NCI-H460 (cell line): ENCODE results near the gene UGT1A1. TPM values are rescaled to one million over a fixed set of nuclear protein-coding genes. Genes with fewer than 3 reads are reported as not detected.

Experiments used
- DNase-seq: peaks from one replicate; pipeline ENCODE4 v3.0.0-alpha.2; 2016; ENCODE audit warnings: low read depth; ENCODE audit errors: extremely low read depth
- total RNA-seq: library from RNA; depleted of rRNA; stranded (reverse); fragments of >200 nt; shearing (Covaris generic); gene quantifications from 2 replicates; pipeline ENCODE4 v1.2.3, GENCODE V29; 2014

UGT1A1 gene
- total RNA-seq, 1 experiment from 2014 or later: not detected

DNA sequence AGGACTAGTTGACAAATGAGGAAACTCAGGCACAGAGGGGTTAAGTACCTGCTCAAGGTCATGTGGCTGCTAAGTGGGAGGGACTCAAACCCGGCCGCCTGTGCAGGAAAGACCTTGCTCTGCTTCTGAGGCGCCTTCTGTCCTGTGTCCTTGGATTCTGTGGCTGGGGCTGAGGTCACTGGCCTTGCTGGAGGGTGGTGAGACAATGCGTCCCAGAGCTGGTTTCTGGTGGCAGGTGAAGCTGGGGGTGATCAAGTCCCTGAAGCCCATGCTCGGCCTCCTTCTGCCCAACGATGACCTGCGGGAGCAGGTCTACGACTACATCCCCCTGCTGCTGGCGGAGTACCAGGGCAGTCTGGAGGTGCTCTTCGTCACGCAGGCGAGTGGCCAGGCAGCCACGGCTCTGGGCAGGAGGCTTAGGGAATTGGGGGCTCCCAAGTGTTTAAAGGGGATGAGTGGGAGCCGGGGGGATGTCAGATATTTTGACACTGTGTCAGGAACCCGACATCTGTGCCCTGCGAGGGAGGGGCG is 34.1 kb downstream of the UGT1A1 start:
- DNase-seq: no peak

GRCh38 chr2:233795735-233796171 is 35.7 kb downstream of the UGT1A1 start:
- no peak for DNase-seq

GRCh38 chr2:233796254-233796653 is 36.2 kb downstream of the UGT1A1 start:
- DNase-seq: no peak

DNA sequence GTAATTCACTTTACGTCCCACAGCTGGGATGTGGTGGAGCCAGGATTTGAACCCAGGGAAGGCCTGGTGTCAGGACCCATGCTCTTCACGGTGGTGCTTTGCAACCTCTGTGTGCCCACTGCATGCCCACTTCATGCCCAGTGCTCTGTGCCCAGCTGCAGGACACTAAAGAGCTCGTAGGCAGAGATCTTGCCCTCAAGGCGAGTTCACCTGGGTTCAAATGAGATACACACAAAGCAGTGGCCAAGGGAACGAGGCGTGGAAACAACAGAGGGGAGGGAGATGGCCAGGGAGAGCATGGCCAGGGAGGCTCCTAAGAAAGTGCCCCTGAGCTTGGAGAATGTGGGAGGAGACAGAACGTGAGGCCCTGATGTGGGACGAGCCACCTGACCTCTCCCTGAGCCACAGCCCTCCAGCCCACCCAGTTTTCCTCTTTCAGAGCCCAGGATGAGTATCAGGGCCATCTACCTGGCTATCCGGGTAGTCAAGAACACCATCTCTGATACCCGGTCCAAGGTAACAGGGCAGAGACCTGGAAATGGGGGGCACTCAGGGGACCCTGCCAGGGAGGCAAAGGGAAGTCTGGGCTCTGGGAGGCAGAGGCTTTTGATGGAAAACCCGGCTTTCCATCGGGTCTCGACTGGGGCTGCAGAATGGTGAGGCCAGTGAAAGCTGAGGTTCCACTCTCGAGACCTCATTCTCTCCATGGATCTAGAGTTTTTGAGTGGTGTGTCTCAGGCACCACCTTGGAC is 38.4 kb downstream of the UGT1A1 start:
- no peak for DNase-seq

DNA sequence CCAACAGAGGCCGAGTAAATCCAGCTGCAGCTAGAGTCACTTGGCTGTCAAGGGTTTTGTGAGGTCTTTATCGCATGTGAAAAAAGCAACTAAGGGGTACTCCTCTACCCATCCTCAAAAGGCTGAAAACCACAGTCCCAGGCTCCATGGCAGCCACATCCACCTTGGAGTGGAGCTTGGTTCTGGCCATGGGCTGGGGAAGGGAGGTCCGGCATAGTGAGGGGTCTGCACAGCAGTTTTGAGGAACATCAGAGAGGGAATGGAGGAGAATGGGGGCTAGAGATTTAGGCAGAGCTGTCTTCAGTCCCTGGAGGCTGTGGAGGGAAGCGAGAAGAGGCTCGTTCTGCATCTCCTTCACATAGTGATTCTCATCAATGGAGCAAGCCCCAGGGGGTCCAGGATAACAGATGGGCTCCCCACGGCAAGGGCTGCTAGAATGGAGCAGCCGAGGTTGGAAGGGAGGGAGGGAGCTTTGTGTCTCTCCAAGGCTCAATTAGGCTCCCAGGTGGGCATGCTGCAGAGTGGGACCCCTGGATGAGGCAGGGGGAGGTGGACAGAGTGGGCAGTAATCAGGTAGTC is 39.1 kb downstream of the UGT1A1 start:
- no peak for DNase-seq

DNA sequence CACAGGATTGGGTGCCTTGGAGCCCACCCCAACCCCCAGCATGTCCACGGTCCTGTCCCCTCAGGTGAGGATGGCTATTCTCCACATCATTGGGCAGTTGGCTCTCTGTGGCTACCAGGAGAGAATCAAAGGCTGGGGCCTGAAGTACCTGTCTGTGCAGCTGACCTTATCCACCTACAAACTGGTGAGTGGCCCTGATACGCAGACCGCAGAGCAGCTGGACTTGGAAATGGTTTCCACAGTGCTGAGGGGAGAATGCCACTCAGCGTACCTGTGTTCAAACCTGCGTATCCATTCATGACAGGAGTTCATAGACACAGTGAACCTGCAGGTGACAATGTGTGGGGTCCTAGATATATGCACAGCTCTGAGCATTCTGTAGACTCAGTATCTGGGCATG is 39.6 kb downstream of the UGT1A1 start:
- no peak for DNase-seq

- no peak for DNase-seq
Observed at GRCh38 chr2:233800208-233800607, 40.1 kb downstream of the UGT1A1 start.

DNA sequence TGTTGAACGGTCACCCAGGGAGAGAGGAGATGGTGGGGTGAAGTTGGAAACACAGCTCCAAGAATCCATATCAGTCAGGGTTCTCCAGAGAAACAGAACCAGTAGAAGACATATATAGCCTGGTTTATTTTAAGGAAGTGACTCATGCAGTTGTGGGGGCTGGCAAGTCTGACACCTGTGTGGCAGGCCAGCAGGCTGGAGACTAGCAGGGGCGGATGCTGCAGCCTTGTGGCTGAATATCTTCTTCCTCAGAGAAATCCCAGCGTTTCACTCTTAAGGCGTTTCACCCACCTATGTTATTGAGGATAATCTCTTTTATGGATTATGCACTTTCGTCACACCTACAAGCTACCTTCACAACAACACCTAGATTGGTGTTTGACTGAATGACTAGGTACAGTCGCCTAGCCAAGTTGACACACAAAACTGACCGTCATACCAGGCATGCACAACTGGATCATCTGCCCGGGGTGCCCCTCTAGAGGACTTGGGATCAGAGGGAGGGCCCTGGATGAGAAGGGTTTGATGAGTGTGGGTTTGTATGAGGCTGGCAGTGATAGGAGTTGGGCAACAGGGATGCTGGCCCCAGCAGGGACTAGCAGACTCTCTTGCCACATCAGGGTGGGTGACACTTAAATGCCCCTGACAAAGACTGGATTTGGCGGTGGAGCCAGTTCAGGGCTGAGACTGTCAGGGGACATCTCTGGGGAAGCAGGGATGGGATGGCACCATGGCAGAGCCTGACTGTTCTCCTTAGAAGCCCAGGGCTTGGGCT is 41.5 kb downstream of the UGT1A1 start:
- no peak for DNase-seq

- DNase-seq: no peak
Observed at GRCh38 chr2:233802132-233802815, 42.2 kb downstream of the UGT1A1 start.

GRCh38 chr2:233803292-233803911 is 43.3 kb downstream of the UGT1A1 start:
- DNase-seq: no peak

GRCh38 chr2:233803994-233804393 is 43.9 kb downstream of the UGT1A1 start:
- DNase-seq: no peak

DNA sequence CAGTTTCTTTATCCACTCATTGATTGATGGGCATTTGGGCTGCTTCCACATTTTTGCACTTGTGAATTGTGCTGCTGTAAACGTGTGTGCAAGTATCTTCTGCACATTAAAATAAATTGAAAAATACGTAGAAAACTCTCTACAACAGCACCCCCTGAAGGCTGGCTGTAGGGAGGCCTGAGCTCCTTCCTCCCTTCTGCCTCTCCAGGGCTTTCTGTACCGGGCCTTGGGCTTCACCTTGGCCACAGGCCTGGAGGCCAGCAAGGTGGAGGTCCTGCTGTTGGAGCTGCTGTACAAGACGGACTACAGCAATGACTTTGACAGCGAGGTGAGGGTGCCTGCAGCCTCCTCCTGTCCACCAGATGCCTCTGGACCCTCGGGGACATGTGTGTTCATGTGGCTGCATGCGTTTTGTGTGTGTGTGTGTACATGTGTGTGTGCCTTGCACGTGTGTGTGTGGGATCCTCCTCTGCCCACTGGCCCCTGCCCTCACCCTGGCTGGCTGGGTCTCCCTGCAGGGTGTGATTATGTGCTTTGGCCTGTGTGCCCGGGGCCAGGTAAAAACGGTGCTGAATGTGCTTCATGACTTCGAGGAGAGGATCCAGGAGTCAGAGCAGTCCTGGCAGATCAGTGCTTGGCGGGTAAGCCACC is 47.3 kb downstream of the UGT1A1 start:
- no peak for DNase-seq

DNA sequence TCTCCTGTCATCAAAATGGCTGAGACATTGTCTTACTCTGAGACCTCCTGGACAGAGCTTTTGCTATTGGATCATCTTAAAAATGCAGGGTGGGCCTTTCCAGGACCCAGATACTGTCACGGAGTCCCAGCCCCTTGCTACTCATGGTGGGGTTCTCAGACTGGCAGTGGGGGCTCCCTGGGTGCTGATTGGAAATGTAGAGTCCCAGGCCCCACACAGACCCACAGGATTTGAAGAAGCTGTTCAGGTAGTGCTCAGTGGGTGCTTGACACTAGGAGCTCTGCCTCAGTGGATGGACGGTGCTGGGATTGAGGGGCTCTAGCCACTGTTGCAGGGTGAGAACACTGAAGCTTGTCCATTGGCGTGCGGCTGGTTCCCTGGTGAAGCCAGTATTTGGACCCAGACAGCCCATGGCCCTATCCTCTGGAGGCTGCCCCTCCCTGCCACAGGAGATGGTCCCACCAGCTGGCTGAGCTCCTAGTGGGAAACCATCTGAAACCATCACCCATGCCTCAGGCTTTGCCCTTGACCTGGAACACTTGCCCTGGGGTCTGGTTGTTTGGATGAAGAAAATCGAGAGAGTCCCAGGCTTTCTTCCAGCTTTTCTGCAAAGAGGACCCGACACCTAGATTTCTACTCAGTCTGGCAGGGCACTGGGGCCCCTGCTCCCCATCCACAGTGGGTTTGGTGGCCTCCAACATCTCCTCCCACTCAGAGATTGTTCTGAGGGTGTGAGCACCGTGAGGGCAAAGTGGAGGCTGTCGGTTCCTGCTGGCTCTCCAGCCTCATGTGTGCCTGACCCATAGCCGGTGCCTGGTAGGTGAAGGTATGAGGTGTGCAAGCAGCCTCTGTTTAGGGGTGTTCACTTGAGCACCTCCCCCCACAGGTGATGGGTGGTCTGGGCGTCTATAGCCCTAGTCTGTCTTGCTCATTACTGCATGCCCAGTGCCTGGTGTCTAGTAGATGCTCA is 48.2 kb downstream of the UGT1A1 start:
- DNase-seq: no peak

DNA sequence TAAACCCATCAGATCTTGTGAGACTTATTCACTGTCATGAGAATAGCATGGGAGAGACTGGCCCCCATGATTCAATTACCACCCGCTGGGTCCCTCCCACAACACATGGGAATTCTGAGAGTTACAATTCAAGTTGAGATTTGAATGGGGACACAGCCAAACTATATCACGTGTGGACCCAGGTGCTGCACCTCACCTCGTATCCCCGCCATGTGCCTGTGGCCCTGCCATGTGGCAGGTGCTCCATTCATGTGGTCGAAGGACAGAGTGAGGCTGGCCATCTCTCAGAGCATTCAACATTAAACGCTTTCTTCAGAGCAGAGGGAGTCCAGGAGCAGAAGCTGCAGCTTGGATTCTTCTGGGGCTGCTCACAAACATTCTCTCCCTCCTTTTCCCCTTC is 50.3 kb downstream of the UGT1A1 start:
- no peak for DNase-seq

DNA sequence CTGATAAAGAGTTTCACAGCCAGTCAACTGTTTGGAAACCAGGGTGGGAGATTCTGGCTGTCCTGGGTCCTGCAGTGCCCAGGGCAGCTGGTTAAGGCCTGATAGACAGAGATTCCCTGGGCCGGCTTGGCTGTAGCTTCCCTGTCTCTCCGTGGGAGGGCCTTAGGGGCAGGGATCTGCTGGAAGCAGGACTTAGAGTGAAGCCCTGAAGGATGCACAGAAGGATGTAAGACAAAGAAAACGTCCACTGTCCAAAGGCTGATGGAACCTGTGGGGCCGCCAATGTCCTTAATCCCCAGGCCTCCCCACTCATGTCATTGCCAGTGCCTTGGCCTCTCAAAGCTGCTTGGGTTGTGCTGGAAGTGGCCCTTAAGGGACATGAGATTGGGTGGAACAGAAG is 51.0 kb downstream of the UGT1A1 start:
- DNase-seq: no peak

DNA sequence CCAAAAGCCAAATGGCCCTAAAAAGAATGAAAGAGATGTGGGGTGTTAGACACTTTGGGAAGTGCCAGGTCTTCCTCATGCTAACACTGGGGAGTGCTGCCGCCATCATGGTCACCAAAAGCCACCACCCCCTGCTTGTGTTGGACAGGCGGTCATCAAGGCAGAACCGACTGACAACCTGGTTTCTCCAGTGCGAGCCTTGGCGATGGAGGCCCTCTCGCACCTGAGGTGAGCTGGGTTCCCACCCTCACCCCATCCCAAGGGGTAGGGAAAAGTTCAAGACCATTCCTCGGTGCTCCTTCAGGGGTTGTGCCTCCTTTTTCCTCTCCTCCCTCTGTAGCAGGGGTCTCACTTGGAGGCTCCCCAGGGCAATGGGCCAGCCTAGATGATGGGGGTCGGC is 51.7 kb downstream of the UGT1A1 start:
- no peak for DNase-seq

DNA sequence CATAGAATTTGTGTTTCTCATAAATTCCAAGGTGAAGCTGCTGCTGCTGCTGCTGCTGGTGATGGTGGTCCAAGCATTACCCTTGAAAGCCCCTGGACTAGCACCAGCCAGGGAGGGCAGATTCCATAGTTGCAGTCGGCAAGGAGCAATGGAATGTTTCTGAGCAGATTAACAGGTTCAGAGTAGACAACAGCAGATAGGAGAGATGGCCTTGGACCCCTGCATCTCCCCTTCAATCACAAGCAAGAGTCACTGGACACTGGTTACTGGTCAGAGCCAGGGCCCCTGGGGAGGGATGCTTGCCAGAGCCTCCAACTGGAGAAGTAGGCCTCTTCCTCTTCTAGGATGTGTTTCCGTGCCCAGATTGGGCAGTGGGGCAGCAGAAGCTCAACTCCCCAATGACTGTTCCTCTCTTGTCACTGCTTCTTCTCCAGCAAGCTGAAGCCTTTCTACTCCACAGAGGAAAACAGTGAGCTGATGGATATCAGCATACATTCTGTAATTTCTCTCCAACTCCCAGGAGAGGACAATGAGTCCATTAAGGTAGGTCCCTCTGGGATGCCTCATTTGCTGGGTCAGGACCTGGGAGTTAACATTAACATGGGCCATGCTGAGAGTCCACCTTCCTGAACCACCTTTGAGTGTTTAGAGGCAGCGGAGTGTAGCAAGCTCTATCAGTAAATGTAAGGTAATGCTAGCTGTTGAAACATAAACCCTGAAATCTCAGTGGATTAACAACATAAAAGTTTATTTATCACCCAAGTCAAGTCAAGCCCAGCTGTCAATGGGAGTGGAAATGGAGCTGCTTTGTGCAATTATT is 53.4 kb downstream of the UGT1A1 start:
- no peak for DNase-seq
